GM12892 (cell line): ENCODE results near the gene NCOA5.

Source experiments
- POLR2A ChIP-seq: IDR thresholded peaks from 2 replicates; pipeline ENCODE4 v1.6.1; 2011; ENCODE audit warnings: low read depth, low read length, control low read depth
- POLR2AphosphoS5 ChIP-seq: IDR thresholded peaks from 2 replicates; pipeline ENCODE4 v1.6.1; 2011; ENCODE audit warnings: low read depth, low read length, control low read depth
- TAF1 ChIP-seq: IDR thresholded peaks from 2 replicates; pipeline ENCODE4 v1.6.1; 2011; ENCODE audit warnings: low read depth, mild to moderate bottlenecking, control low read depth, low read length, borderline replicate concordance

DNA sequence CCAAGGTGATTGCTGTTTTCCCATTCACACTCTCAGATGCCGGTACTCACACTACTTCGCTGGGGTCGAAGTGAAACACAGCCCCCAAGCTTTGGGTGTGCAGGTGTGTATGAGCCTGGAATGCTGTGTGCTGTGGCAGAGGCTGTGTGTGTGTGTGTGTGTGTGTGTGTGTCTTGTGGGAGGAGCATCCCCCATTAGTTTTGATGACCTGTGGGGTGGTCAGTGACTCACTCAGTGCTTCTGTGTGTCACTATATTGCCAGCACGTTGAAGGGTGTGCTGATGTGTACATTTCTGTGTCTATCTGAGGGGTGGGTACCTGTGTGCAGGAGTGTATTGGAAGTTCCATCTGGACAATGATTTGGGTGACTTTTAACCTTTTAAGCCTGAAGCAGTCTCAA lies 65.8 kb downstream of the NCOA5 start:
- no peak for TF ChIP-seq TAF1
- TF ChIP-seq POLR2A = no peak
- TF ChIP-seq POLR2AphosphoS5 = no peak
